GM12892 (cell line): ENCODE results near the gene ABTB2.

Source experiments
- POLR2A ChIP-seq: IDR thresholded peaks from 2 replicates; pipeline ENCODE4 v1.6.1; 2011; ENCODE audit warnings: low read depth, low read length, control low read depth
- POLR2AphosphoS5 ChIP-seq: IDR thresholded peaks from 2 replicates; pipeline ENCODE4 v1.6.1; 2011; ENCODE audit warnings: low read depth, low read length, control low read depth
- TAF1 ChIP-seq: IDR thresholded peaks from 2 replicates; pipeline ENCODE4 v1.6.1; 2011; ENCODE audit warnings: low read depth, mild to moderate bottlenecking, control low read depth, low read length, borderline replicate concordance

DNA sequence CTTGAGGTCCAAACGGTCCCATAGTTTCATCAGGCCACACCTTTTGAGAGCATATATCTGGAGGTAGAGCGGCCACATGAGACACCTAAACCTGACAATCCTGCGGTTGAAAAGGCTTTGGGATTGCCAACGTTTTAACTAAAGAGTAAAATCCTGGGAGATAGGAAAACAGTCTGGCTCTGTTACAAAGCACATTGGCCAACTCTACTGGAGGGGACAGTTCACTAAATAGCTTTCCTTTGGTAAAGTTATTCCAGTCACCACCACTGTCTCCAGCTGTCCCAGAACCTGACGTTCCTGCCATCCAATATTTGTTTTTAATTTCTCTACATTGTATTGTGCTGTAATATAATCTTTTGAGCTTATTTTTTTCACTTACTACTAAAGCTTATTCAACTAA, 22.0 kb downstream of the ABTB2 start:
- no peak for TF ChIP-seq POLR2A
- TF ChIP-seq POLR2AphosphoS5: no peak
- no peak for TF ChIP-seq TAF1
